Left lung (tissue), 10 donors: ENCODE results near the gene ENO4. TPM values are rescaled to one million over a fixed set of nuclear protein-coding genes. Genes with fewer than 3 reads are reported as not detected.

Source experiments
- ATAC-seq: fragments of 200-7000 bp; cut with Tn5 transposase; one replicate; pipeline ENCODE4 v1.9.1; 2020; ENCODE audit warnings: moderate library complexity
- DNase-seq, 4 donors: peaks; one replicate each; pipeline ENCODE4 v3.0.0-alpha.2; 2013 to 2020
- H3K27ac ChIP-seq, 2 donors: fragments of 200-600 bp; sonication (generic) in 1 of 2; one replicate each; pipeline versions ENCODE4 v1.5.0 to v1.8.0; 2020 to 2021
- H3K27me3 ChIP-seq, 2 donors: fragments of 200-600 bp; sonication (generic) in 1 of 2; one replicate each; pipeline versions ENCODE4 v1.5.0 to v1.8.0; 2020 to 2021
- H3K36me3 ChIP-seq, 2 donors: fragments of 200-600 bp; sonication (generic) in 1 of 2; one replicate each; pipeline versions ENCODE4 v1.5.0 to v1.8.0; 2020 to 2021
- H3K4me1 ChIP-seq, 2 donors: fragments of 200-600 bp; one replicate each; pipeline ENCODE4 v1.8.0; 2021
- H3K4me3 ChIP-seq, 2 donors: fragments of 200-600 bp; sonication (generic) in 1 of 2; one replicate each; pipeline versions ENCODE4 v1.5.0 to v1.8.0; 2020 to 2021; ENCODE audit warnings: mild to moderate bottlenecking in 1 of 2
- H3K9me3 ChIP-seq, 2 donors: fragments of 200-600 bp; sonication (generic) in 1 of 2; one replicate each; pipeline versions ENCODE4 v1.5.0 to v1.8.0; 2020 to 2021
- CTCF ChIP-seq, 2 donors: fragments of 200-600 bp; sonication (generic) in 1 of 2; IDR thresholded peaks; one replicate each; pipeline versions ENCODE4 v1.5.0 to v1.8.0; 2021; ENCODE audit warnings: antibody characterized with exemption in 2 of 2
- intact Hi-C, 2 donors: fragments of 100-400 bp; cut with DNase I; formaldehyde crosslinking; loops; one replicate each; pipeline versions ENCODE4 v1.11.2 to v1.14.2; 2022
- polyA plus RNA-seq, 6 donors: library from polyadenylated mRNA; unstranded; fragments of 120-200 nt; gene quantifications; one replicate each; pipeline ENCODE4 v1.2.1, GENCODE V29; 2013; ENCODE audit not compliant: insufficient read length in 6 of 6
- total RNA-seq, 2 donors: library from RNA; stranded (reverse); fragmentation: NEBNext Ultra II Directional; extraction: Animal tissue kit (Norgen Biotek cat#: 25700); gene quantifications; one replicate each; pipeline ENCODE4 v1.2.1, GENCODE V29; 2021
- donor health status: DM: no; HTN: yes; CAD: no.
- donor health status: DM: no; HTN: no; CAD: no.

The ENO4 gene
- total and polyA plus RNA-seq, 8 donors: 0.50 to 4.4 (median 3.0) TPM

GRCh38 chr10:116802876-116803275 is 46.4 kb upstream of the ENO4 start:
- no peak overlapping the region for H3K4me3 ChIP-seq
- intact Hi-C loops: no loop called here

GRCh38 chr10:116803451-116804249 is 45.6 kb upstream of the ENO4 start:
- Histone ChIP-seq H3K27me3 (peaks cover under 1 to 38% of the 10 kb centered on the region in 2 donors), H3K9me3 (no peaks in the 10 kb centered on the region), H3K4me1 (no peaks in the 10 kb centered on the region), H3K27ac (no peak overlapping the region), H3K36me3 (no peaks in the 10 kb centered on the region), H3K4me3 (no peak overlapping the region)
- no peak for ATAC-seq
- TF ChIP-seq CTCF (IDR thresholded peaks at IDR 0.05): no peak
- intact Hi-C loops: no loop called here
- DNase-seq: no peak

More at GRCh38 chr10:116802876-116803275, 46.4 kb upstream of the ENO4 start:
- ATAC-seq (no peak), DNase-seq (no peak)
- H3K4me1 ChIP-seq: no peaks in the 10 kb centered on the region
- peaks cover 0 to 37% of the 10 kb centered on the region in 2 donors for H3K27me3 ChIP-seq
- no peaks in the 10 kb centered on the region for H3K36me3 ChIP-seq
- no peak overlapping the region for H3K27ac ChIP-seq
- H3K9me3 ChIP-seq: no peaks in the 10 kb centered on the region
- no peak for TF ChIP-seq CTCF (IDR thresholded peaks at IDR 0.05)

DNA sequence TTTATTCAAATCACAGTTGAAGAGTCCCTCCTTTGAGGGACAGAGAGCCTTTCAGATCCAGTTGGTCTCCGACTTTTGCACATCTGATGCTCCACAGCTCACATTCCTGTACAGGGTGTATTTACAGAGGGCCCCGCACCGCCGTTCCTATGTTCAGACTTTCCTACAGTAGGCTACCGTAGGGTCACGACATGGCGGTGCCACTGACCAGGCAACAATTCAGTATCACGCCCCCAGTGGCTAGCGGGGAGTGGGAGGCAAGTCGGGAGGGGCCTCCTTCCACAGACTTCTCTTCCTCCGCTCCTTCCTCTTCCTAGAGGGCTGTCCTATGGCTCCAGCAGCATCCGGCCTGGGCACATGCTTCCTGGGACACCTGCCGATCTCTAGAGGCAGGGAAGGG is 40.6 kb upstream of the ENO4 start:
- no peaks in the 10 kb centered on the region for H3K4me1 ChIP-seq
- intact Hi-C loops: no loop called here
- ATAC-seq (no peak), DNase-seq (no peak)
- H3K9me3 ChIP-seq: no peaks in the 10 kb centered on the region
- no peaks in the 10 kb centered on the region for H3K36me3 ChIP-seq
- no peak overlapping the region for H3K27ac ChIP-seq
- no peak for TF ChIP-seq CTCF (IDR thresholded peaks at IDR 0.05)
- H3K4me3 ChIP-seq: no peak overlapping the region
- H3K27me3 ChIP-seq: peaks cover 6 to 55% of the 10 kb centered on the region in 2 donors

DNA sequence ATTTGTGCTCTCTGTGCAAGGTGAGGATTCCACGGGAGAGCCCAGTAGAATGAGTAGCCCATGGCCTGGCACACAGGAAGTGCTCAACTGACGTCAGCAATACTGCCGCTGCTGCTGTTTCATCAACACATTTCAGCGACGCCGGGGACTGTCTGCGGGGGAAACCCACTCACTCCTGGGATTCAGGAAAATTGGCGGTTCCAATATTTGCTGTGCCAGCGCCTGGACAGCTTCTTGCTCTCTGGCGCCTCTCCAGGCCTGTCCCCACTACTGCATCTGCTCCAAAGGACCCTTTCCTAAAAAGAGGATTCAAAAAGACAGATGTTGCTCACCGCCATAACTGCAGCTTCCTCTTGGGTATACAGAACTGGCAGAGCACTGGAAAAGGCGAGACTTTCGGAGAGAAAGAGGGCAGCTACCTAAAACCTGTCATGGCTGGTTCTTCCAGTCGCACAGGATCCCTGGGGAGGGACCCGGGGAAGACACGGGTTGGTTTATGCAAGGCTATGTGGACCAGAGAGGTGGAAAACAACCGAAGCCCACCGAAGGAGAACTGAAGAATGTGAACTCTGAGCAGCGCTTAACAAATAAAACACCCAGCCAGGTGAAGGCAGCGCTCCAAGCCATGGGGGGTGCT is 39.7 kb upstream of the ENO4 start:
- Histone ChIP-seq H3K4me1 (no peaks in the 10 kb centered on the region), H3K9me3 (no peaks in the 10 kb centered on the region), H3K27ac (no peak overlapping the region), H3K27me3 (peaks cover 6 to 56% of the 10 kb centered on the region in 2 donors), H3K4me3 (no peak overlapping the region), H3K36me3 (no peaks in the 10 kb centered on the region)
- ATAC-seq (peak; percentile 86), DNase-seq (peak in 2 of 4 donors; percentile 19 to 39)
- peak; percentile 15 to 21 for TF ChIP-seq CTCF (IDR thresholded peaks at IDR 0.05)
- intact Hi-C loops: no loop called here

DNA sequence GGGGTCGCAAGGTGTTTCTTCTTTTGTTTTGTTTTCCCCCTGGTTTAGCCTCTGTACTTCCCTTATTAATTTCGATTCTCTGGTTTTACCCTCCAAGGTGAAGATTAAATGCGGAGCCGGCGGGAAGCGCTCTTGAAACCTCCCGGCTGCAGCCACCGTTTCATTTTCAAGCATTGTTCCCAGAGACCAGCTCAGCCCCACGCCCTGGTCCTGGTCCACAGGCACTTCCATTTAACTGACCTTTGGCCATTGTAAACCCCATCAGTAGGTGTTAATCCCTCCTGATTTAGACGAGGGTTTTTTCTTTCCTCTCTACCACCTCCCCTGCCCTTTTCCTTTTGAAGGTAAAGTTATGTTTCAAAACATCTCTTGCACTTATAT is 39.2 kb upstream of the ENO4 start:
- no peak for TF ChIP-seq CTCF (IDR thresholded peaks at IDR 0.05)
- intact Hi-C loops: no loop called here
- Histone ChIP-seq H3K36me3 (no peaks in the 10 kb centered on the region), H3K4me1 (no peaks in the 10 kb centered on the region), H3K27me3 (peaks cover 6 to 60% of the 10 kb centered on the region in 2 donors), H3K4me3 (no peak overlapping the region), H3K9me3 (no peaks in the 10 kb centered on the region), H3K27ac (no peak overlapping the region)
- ATAC-seq (no peak), DNase-seq (no peak)
